GM18526 (cell line): ENCODE results near the gene RBFOX2.

Experiments
- POLR2A ChIP-seq: IDR thresholded peaks from 3 replicates; pipeline ENCODE4 v1.6.1; 2011; ENCODE audit not compliant: insufficient read length; ENCODE audit errors: extremely low read depth

Gene RBFOX2

GRCh38 chr22:35861451-35861850, 167.2 kb downstream of the RBFOX2 start:
- TF ChIP-seq POLR2A, result no peak

DNA sequence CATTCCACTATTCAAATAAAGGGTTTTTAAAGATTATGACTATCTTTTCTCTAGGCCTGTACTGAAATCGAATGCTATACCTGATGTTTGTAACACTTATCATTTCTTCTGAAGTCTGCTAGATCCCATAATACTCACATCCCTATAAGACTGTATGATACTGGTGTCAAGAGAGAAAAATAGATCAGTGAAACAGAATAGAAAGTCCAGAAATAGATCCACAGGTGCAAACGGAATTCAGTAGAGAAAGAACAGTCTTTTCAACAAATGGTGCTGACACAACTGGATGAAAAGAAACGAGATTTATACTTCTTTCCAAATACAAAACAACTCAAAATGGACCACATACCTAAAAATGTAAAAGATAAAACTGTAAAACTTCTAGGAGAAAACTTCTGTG, 167.8 kb downstream of the RBFOX2 start:
- TF ChIP-seq POLR2A, result no peak

- TF ChIP-seq POLR2A, result no peak
Measured at GRCh38 chr22:35860087-35860733, 168.4 kb downstream of the RBFOX2 start.

DNA sequence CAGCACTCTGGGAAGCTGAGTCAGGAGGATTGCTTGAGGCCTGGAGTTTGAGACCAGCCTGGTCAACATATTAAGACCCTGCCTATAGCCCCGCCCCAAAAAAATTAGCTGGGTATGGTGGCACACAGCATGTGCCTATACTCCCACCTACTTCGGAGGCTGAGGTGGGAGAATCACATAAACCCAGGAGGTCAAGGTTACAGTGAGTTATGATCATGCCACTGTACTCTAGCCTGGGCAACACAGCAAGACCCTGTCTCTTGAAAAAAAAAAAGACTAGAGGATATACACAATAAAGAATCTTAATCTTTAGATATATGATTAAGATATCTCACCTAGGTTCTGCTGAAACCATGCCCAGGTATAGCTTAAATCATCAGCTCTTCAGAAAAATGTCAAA, 174.3 kb downstream of the RBFOX2 start:
- TF ChIP-seq POLR2A, result no peak

GRCh38 chr22:35852076-35852475, 176.5 kb downstream of the RBFOX2 start:
- TF ChIP-seq POLR2A, result no peak

GRCh38 chr22:35850831-35851230, 177.8 kb downstream of the RBFOX2 start:
- TF ChIP-seq POLR2A, result no peak

DNA sequence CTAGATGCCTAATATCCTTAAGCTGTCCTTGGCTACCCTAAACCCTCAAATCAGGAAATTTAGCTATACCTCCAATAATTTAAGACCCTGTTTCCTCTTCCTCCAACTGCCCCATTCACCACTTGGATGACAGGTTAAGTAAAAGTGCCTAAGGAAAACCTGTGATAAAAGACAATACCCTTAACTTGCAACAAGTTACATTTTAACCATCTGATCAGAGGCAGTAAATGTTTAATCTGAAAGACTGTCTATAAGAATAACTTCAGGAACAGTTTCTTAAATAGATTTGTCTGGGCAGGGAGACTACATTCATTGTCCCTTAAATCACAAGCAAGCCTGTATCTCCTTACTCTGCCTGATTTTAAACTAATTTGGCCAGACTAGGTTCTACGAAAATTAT, 181.8 kb downstream of the RBFOX2 start:
- no peak for TF ChIP-seq POLR2A

DNA sequence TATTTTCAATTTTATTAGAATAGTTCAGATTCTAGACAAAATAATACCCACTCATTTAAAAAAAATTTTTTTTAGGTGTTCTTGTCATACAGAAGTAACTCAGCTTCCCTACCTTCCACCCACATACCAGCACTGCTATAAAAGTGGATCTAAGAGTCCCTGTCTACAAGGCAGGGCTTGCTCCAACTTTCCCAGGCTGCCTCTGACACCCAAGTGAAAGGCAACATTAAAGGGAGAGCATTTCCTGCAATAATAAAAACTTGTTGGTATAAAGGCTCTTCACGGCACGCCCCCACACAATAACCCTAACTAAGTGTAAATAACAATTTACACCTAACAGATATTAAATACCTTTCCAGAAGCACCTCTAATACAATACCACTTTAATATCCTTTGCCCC, 183.7 kb downstream of the RBFOX2 start:
- TF ChIP-seq POLR2A, result no peak

GRCh38 chr22:35842954-35843353, 185.7 kb downstream of the RBFOX2 start:
- no peak for TF ChIP-seq POLR2A

DNA sequence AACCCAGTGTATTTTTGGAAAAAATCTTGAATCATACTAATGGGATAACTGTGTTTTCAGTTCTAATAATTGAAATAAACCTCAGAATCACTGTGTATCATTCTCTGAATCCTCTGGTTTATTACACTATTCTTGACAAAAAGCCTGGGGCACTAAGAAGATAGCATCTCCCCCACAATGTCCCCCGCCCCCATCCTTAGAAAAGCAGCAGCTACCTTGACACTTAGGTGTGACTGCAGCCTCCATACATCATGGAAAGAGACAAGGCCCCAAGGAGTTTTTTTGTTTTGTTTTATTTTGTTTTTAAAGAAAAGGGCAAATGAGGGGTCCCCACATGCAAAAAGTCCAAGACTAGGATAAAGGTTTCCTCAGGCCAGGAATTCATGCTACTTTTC, 186.1 kb downstream of the RBFOX2 start:
- no peak for TF ChIP-seq POLR2A

DNA sequence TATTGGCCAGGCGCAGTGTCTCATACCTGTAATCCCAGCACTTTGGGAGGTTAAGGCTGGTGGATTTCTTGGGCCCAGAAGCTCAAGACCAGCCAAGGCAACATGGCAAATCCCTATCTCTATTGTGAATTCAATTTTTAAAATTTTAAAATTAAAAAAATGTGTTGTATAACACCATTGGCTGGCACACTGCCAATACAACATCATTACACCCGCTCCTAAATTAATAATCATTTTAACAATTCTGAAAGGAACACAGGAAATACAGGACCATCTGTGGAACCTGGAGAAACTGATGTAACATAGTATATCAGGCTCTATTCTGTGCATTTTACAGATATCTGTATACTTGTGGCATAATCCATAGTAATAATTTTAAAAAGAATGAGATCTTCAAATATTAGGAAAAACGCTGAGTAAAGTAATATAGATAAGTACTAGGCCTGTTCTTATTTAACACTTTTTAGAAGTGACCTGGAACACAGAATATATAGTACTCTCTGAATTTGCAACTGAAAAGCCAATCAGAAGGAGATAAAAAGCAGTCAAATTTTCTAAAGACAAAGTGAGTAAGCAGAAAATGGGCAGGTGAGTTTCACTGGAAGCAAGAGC, 186.6 kb downstream of the RBFOX2 start:
- TF ChIP-seq POLR2A, result no peak

GRCh38 chr22:35840302-35840739, 188.3 kb downstream of the RBFOX2 start:
- TF ChIP-seq POLR2A, result no peak

GRCh38 chr22:35839841-35840301, 188.8 kb downstream of the RBFOX2 start:
- TF ChIP-seq POLR2A, result no peak

DNA sequence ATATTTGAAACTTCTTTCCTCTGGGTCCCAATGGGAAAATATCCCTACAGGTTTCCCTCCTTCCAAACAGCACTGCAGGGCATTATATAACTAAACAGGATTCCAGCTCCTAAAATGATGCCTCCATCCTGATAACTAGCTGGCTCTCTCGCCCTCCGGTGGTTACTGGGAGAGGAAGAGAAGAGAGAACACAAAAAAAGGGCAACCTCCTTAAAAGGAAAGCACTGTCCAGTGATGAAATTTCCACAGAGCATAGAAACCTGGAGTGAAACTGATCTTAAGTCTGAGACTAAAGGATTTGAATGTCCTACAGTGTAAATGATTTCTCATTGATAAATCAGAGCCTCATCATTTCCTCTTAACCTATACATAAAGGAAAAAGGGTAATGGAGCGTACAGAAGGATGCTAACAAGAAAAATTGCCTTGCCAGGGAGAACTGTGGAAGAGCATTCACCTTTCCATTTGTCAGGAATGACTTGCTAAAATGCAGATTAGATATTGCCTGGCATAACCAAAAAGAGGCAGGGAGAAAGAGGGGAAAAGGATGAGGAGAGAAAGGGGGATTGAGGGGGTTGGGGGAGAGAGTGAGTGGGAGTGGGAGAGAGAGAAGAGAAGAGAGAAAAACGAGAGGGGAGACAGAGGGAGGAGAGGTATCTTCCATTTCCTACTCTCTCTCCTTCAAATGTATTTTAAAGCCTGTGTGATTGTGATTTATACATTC, 189.6 kb downstream of the RBFOX2 start:
- TF ChIP-seq POLR2A, result no peak

GRCh38 chr22:35837101-35837727, 191.4 kb downstream of the RBFOX2 start:
- no peak for TF ChIP-seq POLR2A
